ENCODE data around the gene ATP8B4.

Gene ATP8B4

GRCh38 chr15:49808341-49808740 lies 310.7 kb downstream of the ATP8B4 start:
- no peak for DNase-seq (ENCODE audit: low read depth)
- TF ChIP-seq, protein P1, sequence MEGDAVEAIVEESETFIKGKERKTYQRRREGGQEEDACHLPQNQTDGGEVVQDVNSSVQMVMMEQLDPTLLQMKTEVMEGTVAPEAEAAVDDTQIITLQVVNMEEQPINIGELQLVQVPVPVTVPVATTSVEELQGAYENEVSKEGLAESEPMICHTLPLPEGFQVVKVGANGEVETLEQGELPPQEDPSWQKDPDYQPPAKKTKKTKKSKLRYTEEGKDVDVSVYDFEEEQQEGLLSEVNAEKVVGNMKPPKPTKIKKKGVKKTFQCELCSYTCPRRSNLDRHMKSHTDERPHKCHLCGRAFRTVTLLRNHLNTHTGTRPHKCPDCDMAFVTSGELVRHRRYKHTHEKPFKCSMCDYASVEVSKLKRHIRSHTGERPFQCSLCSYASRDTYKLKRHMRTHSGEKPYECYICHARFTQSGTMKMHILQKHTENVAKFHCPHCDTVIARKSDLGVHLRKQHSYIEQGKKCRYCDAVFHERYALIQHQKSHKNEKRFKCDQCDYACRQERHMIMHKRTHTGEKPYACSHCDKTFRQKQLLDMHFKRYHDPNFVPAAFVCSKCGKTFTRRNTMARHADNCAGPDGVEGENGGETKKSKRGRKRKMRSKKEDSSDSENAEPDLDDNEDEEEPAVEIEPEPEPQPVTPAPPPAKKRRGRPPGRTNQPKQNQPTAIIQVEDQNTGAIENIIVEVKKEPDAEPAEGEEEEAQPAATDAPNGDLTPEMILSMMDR (conservative IDR thresholded peaks at IDR 0.05; ENCODE audit: low read depth, low read length) = no peak
- H3K4me3 ChIP-seq (ENCODE audit: low read depth, low read length) = no peak overlapping the region

Data from choroid plexus epithelial cell (primary cell).